ENCODE data around the gene PKHD1.

The PKHD1 gene

DNA sequence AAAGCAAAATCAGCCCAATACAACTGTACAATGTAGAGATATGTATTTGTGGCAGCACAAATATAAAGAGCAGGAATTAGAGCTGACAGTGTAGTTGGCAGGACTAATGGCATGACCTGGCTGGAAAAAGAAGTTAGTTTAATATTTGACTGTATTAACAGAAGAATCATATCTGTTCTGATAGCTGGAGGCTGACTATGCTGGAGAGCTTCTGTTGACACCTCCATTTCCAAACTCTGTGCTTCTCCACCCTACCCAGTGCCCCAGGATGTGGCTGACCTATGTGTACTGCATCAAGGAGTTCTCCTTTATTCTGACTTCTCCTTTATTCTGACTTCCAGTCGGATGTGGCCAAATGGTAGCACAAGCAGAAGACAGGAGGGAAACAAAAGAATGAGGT is 299.3 kb downstream of the PKHD1 start:
- H3K4me3 ChIP-seq (ENCODE audit: low read depth, low read length), result no peak overlapping the region
- TF ChIP-seq, protein P1, sequence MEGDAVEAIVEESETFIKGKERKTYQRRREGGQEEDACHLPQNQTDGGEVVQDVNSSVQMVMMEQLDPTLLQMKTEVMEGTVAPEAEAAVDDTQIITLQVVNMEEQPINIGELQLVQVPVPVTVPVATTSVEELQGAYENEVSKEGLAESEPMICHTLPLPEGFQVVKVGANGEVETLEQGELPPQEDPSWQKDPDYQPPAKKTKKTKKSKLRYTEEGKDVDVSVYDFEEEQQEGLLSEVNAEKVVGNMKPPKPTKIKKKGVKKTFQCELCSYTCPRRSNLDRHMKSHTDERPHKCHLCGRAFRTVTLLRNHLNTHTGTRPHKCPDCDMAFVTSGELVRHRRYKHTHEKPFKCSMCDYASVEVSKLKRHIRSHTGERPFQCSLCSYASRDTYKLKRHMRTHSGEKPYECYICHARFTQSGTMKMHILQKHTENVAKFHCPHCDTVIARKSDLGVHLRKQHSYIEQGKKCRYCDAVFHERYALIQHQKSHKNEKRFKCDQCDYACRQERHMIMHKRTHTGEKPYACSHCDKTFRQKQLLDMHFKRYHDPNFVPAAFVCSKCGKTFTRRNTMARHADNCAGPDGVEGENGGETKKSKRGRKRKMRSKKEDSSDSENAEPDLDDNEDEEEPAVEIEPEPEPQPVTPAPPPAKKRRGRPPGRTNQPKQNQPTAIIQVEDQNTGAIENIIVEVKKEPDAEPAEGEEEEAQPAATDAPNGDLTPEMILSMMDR (conservative IDR thresholded peaks at IDR 0.05; ENCODE audit: low read depth, low read length), result no peak

GRCh38 chr6:51778666-51779065 is 308.7 kb downstream of the PKHD1 start:
- TF ChIP-seq, protein P1 (conservative IDR thresholded peaks at IDR 0.05; ENCODE audit: low read depth, low read length), result no peak
- no peak overlapping the region for H3K4me3 ChIP-seq (ENCODE audit: low read depth, low read length)
- no peak for DNase-seq (ENCODE audit: low read depth)

More for the DNA sequence above, 299.3 kb downstream of the PKHD1 start:
- no peak for DNase-seq (ENCODE audit: low read depth)

DNA sequence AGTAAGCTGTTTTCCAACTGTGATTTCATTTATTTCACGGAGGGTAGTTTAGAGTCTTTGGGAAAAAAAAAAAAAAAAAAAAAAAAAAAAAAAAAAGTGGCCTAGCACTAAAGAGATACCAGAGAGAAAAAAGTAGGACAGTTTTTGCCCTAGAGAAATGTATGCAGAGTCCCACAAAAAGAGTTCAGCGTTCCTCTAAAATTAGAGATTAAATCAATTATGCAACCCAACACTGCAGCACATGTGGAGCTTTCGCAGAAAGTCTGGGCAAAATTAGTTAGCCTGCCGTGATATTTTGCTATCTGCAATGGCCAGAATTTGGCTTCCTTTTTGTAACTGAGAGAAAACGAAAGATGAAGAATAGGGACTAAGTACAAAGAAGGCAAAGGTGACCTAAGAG is 309.8 kb downstream of the PKHD1 start:
- no peak for DNase-seq (ENCODE audit: low read depth)
- TF ChIP-seq, protein P1 (conservative IDR thresholded peaks at IDR 0.05; ENCODE audit: low read depth, low read length), result no peak
- no peak overlapping the region for H3K4me3 ChIP-seq (ENCODE audit: low read depth, low read length)

DNA sequence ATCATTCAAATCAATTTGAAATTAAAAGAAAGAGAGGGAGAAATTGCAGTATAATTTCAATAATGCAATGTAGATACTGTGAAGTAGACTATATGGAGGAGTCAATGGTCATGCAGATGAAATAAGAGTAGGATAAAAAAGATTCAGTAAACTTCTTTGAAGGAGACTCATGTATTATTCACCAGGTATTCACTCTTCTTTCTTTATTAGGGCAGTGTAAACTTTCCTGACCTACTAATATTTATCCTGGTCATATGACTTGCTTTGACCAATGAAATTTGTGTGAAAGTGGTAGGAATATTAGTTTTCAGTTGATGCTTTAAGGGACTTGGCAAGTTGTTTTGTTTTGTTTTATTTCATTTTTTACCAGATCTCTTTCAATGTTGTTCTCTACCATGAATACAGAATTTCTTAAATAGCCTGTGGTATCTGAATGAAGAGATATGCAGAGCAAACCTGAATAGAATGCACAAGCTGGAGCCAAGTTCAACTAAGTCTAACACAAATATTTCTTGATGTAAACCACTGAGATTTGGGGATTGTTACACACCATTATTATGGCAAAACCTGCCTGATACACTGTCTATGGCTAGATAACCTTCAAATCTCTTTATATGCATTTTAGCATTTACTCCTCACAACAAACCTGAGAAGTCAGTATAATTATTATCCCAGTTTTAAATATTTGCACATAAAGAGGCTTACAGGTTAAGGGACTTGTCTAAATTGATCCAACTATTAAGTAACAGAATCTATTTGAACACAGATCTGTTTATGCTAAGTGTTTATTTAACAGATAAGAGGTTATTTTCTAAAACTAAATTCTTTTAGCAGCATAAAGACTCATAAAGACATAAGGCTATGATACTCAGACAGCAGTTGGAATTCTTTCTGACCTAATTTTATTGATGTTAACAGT is 311.2 kb downstream of the PKHD1 start:
- TF ChIP-seq, protein P1 (conservative IDR thresholded peaks at IDR 0.05; ENCODE audit: low read depth, low read length), result no peak
- DNase-seq (ENCODE audit: low read depth), result no peak
- no peak overlapping the region for H3K4me3 ChIP-seq (ENCODE audit: low read depth, low read length)

GRCh38 chr6:51768087-51768486 is 319.3 kb downstream of the PKHD1 start:
- no peak for DNase-seq (ENCODE audit: low read depth)
- TF ChIP-seq, protein P1 (conservative IDR thresholded peaks at IDR 0.05; ENCODE audit: low read depth, low read length), result no peak

DNA sequence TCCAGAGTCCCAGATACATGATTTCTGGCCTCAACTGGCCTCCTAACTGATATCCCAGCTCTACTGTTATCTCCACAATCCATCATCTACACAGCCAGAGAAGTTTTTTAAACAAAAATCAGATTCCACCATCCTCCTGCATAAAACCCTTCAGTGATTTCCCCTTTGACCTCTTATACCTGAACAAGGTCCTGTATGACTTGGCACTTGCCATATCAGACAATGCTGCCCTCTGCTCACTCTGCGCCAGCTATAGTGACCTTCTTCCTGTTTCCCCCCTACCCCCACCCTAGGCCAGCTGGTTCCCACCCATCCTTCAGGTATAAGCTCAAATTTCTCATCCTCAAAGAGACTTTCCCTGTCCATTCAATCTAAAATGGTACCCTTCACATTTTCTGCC is 322.2 kb downstream of the PKHD1 start:
- TF ChIP-seq, protein P1 (conservative IDR thresholded peaks at IDR 0.05; ENCODE audit: low read depth, low read length), result no peak
- DNase-seq (ENCODE audit: low read depth), result no peak
- H3K4me3 ChIP-seq (ENCODE audit: low read depth, low read length), result no peak overlapping the region

More at GRCh38 chr6:51768087-51768486, 319.3 kb downstream of the PKHD1 start:
- no peak overlapping the region for H3K4me3 ChIP-seq (ENCODE audit: low read depth, low read length)

GRCh38 chr6:51753635-51754034 is 333.8 kb downstream of the PKHD1 start:
- no peak overlapping the region for H3K4me3 ChIP-seq (ENCODE audit: low read depth, low read length)
- no peak for DNase-seq (ENCODE audit: low read depth)
- TF ChIP-seq, protein P1 (conservative IDR thresholded peaks at IDR 0.05; ENCODE audit: low read depth, low read length), result no peak
